Cardiac muscle cell (in vitro differentiated cells and primary cell): ENCODE data around the gene FCHSD2. TPM values are rescaled to one million over a fixed set of nuclear protein-coding genes. Genes with fewer than 3 reads are reported as not detected.
A peak's percentile ranks its signal among the peaks of the same experiment; 100 is the strongest.

Experiments
- DNase-seq, 2 donors: peaks; one replicate each; pipeline versions ENCODE4 v3.0.0 to v3.0.0-alpha.2; 2010 to 2017; ENCODE audit warnings: low read depth in 1 of 2, low spot score in 1 of 2
- H3K27ac ChIP-seq: fragments of 200-600 bp; sonication (generic); 2 replicates; pipeline ENCODE4 v1.5.1; 2016
- H3K27me3 ChIP-seq: fragments of 200-600 bp; sonication (generic); 2 replicates; pipeline ENCODE4 v1.6.0; 2016; ENCODE audit warnings: control low read depth
- H3K36me3 ChIP-seq: fragments of 200-600 bp; sonication (generic); 2 replicates; pipeline ENCODE4 v1.5.1; 2016; ENCODE audit warnings: control low read depth
- H3K4me1 ChIP-seq: fragments of 200-600 bp; sonication (generic); 2 replicates; pipeline ENCODE4 v1.8.1; 2017; ENCODE audit warnings: low read depth, mild to moderate bottlenecking, mixed run types
- H3K4me3 ChIP-seq: fragments of 200-600 bp; sonication (generic); 2 replicates; pipeline ENCODE4 v1.5.1; 2016; ENCODE audit warnings: mild to moderate bottlenecking
- H3K9me3 ChIP-seq: fragments of 200-600 bp; sonication (generic); 2 replicates; pipeline ENCODE4 v1.5.1; 2017; ENCODE audit warnings: low read depth, mild to moderate bottlenecking, control low read depth
- CTCF ChIP-seq: IDR thresholded peaks from 2 replicates; pipeline ENCODE4 v1.5.1; 2012; ENCODE audit warnings: low read depth, mild to moderate bottlenecking, low read length
- polyA plus RNA-seq: library from polyadenylated mRNA; unstranded; fragments of >200 nt; fragmentation: Nextera tagmentation; extraction: Ambion mirVana; gene quantifications from 2 replicates; pipeline ENCODE4 v1.2.1, GENCODE V29; 2016
- total RNA-seq: library from RNA; depleted of rRNA; stranded (reverse); fragments of >200 nt; gene quantifications from 2 replicates; pipeline ENCODE4 v1.2.3, GENCODE V29; 2016

The FCHSD2 gene
- total and polyA plus RNA-seq, 2 experiments from 2014 or later, result 12.3 to 16.9 TPM

- no peak for TF ChIP-seq CTCF
These were observed 46.5 kb downstream of the FCHSD2 start for GRCh38 chr11:73095613-73096012.

GRCh38 chr11:73091521-73092305 lies 50.4 kb downstream of the FCHSD2 start:
- no peaks in the 10 kb centered on the region for H3K27me3 ChIP-seq
- H3K4me1 ChIP-seq, result peaks cover 8% of the 10 kb centered on the region
- H3K4me3 ChIP-seq, result no peak overlapping the region
- H3K27ac ChIP-seq, result no peak overlapping the region
- no peaks in the 10 kb centered on the region for H3K9me3 ChIP-seq
- no peak for DNase-seq
- no peak for TF ChIP-seq CTCF
- no peaks in the 10 kb centered on the region for H3K36me3 ChIP-seq

More at GRCh38 chr11:73095613-73096012, 46.5 kb downstream of the FCHSD2 start:
- Histone ChIP-seq H3K27me3 (no peaks in the 10 kb centered on the region), H3K27ac (peak overlapping the region; percentile 81), H3K4me3 (no peak overlapping the region), H3K9me3 (no peaks in the 10 kb centered on the region), H3K36me3 (no peaks in the 10 kb centered on the region), H3K4me1 (peaks cover 8% of the 10 kb centered on the region)
- DNase-seq, result peak; percentile 2 to 19

DNA sequence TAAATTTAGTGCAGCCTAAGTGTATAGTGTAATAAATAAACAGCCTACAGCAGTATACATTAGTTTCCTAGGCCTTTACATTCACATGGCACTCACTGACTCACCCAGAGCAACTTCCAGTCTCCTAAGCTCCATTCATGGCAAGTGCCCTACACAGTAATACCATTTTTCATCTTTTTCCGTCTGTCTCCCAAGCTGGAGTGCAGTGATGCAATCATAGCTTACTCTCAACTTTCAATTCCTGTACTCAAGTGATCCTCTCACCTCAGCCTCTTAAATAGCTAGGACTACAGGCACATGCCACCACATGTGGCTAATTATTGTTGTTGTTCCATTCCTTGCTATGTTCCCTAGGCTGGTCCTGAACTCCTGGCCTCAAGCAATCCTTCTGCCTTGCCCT lies 54.4 kb downstream of the FCHSD2 start:
- Histone ChIP-seq H3K27me3 (no peaks in the 10 kb centered on the region), H3K27ac (no peak overlapping the region), H3K4me1 (no peaks in the 10 kb centered on the region), H3K9me3 (no peaks in the 10 kb centered on the region), H3K4me3 (no peak overlapping the region), H3K36me3 (no peaks in the 10 kb centered on the region)
- TF ChIP-seq CTCF, result no peak
- peak in 1 of 2 donors; percentile 45 for DNase-seq

DNA sequence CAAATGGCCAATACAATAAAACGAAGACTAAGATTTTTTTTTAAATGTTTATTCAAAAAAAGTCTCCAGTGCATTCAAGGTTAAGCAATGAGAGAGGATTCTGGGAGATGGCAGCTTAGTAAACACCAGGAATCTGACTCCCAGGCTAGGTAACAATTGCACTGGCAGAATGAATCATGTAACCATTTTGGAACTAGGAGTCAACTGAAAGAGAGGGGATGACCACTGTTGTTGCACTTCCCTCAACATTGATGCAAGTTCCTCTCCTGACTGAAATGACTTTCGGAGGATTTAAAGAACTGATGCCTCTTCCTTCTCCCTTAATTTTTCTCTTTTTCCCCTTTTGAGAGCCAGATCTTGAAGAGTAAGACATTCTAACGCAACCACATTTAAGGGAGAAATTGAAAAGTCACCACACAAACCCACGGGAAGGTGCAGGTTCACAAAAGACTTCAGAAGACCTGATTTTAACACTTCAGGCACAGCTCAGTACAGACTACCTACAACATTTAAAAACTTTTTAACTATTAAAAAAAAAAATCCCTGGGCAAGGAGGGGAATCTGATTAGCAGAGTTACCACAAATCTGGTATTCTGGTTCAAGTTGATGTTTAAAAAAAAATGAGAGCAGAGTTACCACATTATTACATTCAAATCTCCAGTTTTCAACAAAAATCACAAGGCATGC lies 56.8 kb downstream of the FCHSD2 start:
- Histone ChIP-seq H3K4me3 (no peak overlapping the region), H3K4me1 (no peaks in the 10 kb centered on the region)
- peak in 1 of 2 donors; percentile 19 for DNase-seq

GRCh38 chr11:73078631-73079030 lies 63.5 kb downstream of the FCHSD2 start:
- Histone ChIP-seq H3K36me3 (no peaks in the 10 kb centered on the region), H3K27ac (no peak overlapping the region), H3K27me3 (no peaks in the 10 kb centered on the region), H3K4me1 (no peaks in the 10 kb centered on the region), H3K9me3 (no peaks in the 10 kb centered on the region), H3K4me3 (no peak overlapping the region)
- no peak for TF ChIP-seq CTCF
- no peak for DNase-seq

More for the DNA sequence above, 56.8 kb downstream of the FCHSD2 start:
- no peak for TF ChIP-seq CTCF
- Histone ChIP-seq H3K27ac (no peak overlapping the region), H3K9me3 (no peaks in the 10 kb centered on the region), H3K36me3 (no peaks in the 10 kb centered on the region), H3K27me3 (no peaks in the 10 kb centered on the region)
